Measurements from ENCODE around the gene ITPRIP. TPM values are rescaled to one million over a fixed set of nuclear protein-coding genes. Genes with fewer than 3 reads are reported as not detected.

The ITPRIP gene
- total RNA-seq, 2 donors from 2014 or later: 56.2 to 62.5 TPM

DNA sequence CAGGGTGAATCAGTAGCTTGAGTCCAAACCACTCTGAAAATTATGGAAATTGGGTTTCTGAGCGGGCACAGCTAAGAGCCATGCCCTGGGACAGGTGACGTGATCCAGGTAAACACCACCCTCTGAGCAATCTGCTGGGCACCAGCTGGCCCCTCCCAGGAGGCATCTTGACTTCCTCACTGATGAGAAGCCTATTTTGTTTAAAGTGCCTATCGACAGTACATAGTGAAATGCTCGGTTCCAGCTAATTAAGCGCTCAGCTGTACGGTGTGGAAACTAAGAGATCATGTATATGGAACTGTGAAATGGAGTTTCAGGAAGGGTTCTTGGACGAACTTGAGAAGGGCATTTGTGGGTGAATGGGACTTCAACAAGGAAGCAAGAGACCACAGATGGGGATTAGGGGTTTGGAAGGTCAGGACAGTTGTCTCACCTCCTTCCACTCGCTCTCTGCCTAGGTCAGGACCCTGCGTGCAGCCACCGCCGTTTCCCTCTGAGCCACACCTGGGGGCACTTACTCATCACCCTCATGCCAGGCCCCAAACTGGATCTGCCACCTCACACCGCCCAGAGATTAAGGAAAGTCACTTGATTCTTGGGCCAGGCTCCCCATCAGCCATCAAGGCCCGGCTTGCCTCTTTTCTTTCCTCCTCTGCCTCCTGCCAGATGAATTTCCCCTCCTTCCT lies 3.2 kb downstream of the ITPRIP start:
- peaks cover 0 to 80% of the 10 kb centered on the region in 2 donors for H3K4me1 ChIP-seq
- H3K27me3 ChIP-seq: no peaks in the 10 kb centered on the region
- peaks cover 15% of the 10 kb centered on the region for H3K36me3 ChIP-seq
- TF ChIP-seq, protein P1, sequence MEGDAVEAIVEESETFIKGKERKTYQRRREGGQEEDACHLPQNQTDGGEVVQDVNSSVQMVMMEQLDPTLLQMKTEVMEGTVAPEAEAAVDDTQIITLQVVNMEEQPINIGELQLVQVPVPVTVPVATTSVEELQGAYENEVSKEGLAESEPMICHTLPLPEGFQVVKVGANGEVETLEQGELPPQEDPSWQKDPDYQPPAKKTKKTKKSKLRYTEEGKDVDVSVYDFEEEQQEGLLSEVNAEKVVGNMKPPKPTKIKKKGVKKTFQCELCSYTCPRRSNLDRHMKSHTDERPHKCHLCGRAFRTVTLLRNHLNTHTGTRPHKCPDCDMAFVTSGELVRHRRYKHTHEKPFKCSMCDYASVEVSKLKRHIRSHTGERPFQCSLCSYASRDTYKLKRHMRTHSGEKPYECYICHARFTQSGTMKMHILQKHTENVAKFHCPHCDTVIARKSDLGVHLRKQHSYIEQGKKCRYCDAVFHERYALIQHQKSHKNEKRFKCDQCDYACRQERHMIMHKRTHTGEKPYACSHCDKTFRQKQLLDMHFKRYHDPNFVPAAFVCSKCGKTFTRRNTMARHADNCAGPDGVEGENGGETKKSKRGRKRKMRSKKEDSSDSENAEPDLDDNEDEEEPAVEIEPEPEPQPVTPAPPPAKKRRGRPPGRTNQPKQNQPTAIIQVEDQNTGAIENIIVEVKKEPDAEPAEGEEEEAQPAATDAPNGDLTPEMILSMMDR (IDR thresholded peaks at IDR 0.05): no peak
- DNase-seq (ENCODE audit: low spot score): peak; percentile 57
- no peaks in the 10 kb centered on the region for H3K9me3 ChIP-seq
- H3K27ac ChIP-seq: peak overlapping the region; percentile 99 to 100
- H3K4me3 ChIP-seq: peak overlapping the region; percentile 94 to 97

DNA sequence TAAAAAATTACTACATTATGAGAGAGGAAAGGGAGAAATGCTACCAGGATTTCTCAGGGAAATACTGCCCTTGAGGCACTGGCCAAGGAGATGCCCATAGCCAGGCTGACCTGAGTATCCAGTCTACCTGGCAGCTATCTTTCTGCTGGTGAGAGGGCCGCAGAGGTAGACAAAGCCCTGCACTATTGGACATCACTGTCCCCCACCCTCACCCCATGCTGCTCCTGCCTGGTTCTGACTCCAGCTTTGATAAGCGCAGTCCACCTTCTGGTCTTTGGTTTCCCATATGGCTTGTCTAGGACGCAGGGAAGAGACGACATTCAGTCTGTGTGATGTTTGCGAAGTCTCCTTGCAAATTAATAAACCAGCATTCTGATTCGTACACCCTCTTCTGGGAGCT lies 3.7 kb downstream of the ITPRIP start:
- H3K36me3 ChIP-seq: peaks cover 15% of the 10 kb centered on the region
- peaks cover 0 to 80% of the 10 kb centered on the region in 2 donors for H3K4me1 ChIP-seq
- DNase-seq (ENCODE audit: low spot score): peak; percentile 52
- H3K27me3 ChIP-seq: no peaks in the 10 kb centered on the region
- peak overlapping the region; percentile 94 to 97 for H3K4me3 ChIP-seq
- peak overlapping the region; percentile 99 to 100 for H3K27ac ChIP-seq
- TF ChIP-seq, protein P1 (IDR thresholded peaks at IDR 0.05): no peak
- no peaks in the 10 kb centered on the region for H3K9me3 ChIP-seq

DNA sequence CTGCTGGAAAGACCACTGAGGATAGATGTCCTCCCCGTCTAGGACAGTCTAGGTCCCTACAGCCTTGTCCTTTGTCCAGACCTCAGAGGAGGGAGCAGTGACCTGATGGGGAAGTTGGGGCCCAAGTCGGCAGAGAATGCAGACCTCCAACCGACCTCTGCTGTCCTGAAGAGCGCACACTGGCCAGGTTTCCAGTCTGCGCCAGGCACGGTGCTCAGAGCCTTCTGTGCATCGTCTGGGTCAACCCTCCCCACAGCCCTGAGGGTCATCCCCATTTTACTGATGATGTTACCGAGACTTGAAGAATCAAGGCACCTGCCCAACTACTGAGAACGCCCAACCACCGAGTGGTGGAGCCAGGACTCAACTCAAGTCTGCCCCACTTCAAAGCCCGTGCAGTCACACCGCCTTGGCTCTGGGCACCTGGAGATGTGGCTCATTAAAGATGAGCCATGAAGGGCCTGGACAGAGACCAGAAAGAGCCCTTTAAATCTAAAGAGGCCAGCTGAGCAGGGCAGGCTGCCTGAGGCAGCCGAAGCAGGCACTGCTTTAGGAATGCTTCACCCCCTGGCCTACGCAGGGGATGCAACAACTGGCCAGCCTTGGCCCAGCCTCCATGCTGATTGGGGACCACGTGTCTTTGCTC lies 4.4 kb downstream of the ITPRIP start:
- H3K4me1 ChIP-seq: peaks cover 0 to 80% of the 10 kb centered on the region in 2 donors
- peak overlapping the region; percentile 8 to 94 for H3K4me3 ChIP-seq

DNA sequence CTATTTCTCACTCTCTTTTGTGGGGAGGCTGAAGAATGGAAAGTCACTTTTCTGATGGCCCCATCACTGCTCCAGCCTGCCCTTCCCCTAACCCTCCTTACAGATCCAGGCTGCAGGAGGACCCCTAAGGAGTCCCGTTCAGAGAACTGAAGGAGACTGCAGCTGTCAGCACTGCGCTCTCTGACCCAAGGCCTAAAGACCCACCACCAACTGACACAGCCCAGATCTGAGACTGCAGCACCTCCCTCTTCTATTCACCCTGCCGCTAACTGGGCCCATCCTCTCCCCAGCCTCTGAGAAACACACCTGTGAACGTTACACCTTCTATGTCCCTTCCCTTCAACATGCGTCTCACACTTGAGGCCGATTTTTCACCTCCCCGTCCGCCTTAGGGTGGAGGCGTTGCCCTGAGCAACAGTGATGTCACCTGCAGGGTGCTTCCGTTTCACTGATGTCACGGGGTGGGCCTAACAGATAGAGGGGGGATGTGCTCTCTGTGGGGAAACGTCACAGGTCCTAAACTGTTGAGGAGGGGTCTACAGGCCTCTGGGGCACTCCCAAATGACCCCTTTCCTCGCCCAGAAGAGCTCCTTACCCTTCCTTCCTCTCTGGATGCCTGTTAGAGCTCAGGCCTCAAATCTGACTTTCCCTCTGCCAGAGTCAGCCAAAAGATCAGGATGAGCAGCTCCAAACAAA lies 5.1 kb downstream of the ITPRIP start:
- DNase-seq (ENCODE audit: low spot score): peak; percentile 58
- TF ChIP-seq, protein P1 (IDR thresholded peaks at IDR 0.05): no peak
- Histone ChIP-seq H3K9me3 (no peaks in the 10 kb centered on the region), H3K36me3 (peaks cover 15% of the 10 kb centered on the region), H3K27me3 (no peaks in the 10 kb centered on the region), H3K27ac (peak overlapping the region; percentile 99 to 100), H3K4me3 (peak overlapping the region; percentile 8 to 94), H3K4me1 (peaks cover 0 to 86% of the 10 kb centered on the region in 2 donors)

More for the DNA sequence above, 4.4 kb downstream of the ITPRIP start:
- TF ChIP-seq, protein P1 (IDR thresholded peaks at IDR 0.05): no peak
- Histone ChIP-seq H3K9me3 (no peaks in the 10 kb centered on the region), H3K36me3 (peaks cover 15% of the 10 kb centered on the region), H3K27ac (peak overlapping the region; percentile 99 to 100), H3K27me3 (no peaks in the 10 kb centered on the region)
- DNase-seq (ENCODE audit: low spot score): peak; percentile 58

DNA sequence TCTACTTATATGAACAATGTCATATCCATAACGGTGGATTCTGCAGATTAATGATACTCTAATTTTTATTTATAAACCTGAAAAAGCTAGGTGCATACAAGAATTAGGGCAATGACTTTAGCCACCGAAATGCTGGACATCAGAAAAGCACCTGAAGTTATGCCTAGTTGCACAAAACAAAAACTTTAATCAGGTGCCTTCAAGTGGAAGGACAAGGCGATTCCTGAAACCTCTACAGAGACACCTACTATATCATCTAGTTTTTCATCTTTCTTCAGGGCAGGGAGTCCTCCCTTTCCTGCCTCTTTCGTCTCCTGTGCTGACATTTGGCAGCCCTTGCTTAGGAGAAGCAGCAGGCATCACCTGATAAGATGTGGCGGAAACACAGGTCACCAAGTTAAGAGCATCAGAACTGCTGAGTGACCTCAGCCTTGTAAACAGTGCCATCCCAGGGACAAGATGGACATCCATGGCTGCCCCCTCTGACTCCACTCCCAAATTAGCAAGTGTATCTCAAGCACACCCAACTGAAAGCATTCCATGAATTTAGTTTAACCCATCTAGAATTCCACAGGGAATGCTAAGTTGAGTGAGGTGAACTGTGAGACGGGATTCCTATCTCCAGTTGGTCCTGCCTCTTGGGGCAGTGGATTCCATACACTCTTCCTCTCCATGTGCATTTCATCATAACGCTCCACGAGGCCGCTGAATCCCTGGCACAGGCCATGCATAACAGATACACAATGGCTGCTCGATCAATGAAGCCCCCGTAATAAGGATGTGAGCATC lies 5.8 kb downstream of the ITPRIP start:
- peak overlapping the region; percentile 99 to 100 for H3K27ac ChIP-seq
- TF ChIP-seq, protein P1 (IDR thresholded peaks at IDR 0.05): no peak
- peaks cover 11% of the 10 kb centered on the region for H3K36me3 ChIP-seq
- H3K4me1 ChIP-seq: peaks cover 0 to 94% of the 10 kb centered on the region in 2 donors
- DNase-seq (ENCODE audit: low spot score): peak; percentile 60
- H3K27me3 ChIP-seq: no peaks in the 10 kb centered on the region
- peak overlapping the region in 1 of 2 donors; percentile 36 for H3K4me3 ChIP-seq
- no peaks in the 10 kb centered on the region for H3K9me3 ChIP-seq
